ENCODE results near the gene ADAP1. TPM values are rescaled to one million over a fixed set of nuclear protein-coding genes. Genes with fewer than 3 reads are reported as not detected.
"Not testable (repeated sequence)": the region's sequence is repeated elsewhere in the genome, so short reads cannot be mapped to it uniquely, and the experiment has no call there.

The ADAP1 gene
- total RNA-seq, 3 donors from 2014 or later, result 7.5 to 15.5 (median 14.0) TPM

DNA sequence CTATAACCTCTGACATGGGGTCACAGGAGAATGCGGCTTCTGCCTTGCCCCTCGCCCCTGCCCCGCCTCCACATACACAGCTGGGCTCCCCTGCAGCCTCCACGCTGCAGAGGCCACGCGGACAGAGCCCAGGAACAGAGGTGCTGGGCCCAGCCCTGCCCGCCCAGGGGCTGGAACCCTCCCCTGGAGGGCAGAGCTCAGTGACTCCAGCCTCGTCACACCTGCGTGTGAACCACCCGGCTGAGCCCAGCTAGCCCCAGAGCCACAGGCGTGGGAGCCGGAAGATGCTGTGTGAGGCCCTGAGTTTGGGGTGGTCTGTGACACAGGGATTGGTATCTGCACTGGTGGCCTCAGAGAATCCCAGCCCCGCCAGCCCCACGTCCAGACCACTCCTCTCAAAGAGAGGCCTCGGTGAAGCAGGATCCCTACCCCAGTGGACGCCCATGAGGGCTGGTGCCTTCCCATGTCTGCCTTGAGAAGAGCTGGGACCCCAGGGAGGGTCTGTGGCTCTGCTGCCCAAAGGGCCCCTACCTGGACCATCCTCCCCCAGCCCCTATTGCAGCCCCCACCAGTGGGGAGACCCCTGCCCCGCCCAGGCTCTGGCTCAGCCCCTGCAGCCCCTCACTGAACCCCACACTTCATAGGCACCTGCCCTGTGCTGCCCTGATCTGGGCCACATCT lies 8.1 kb upstream of the ADAP1 start:
- no peak for DNase-seq (ENCODE audit: low spot score in 2 of 2)
- TF ChIP-seq POLR2A (IDR thresholded peaks at IDR 0.05) (no peak), POLR2AphosphoS5 (IDR thresholded peaks at IDR 0.05) (no peak)
- TF ChIP-seq, protein P1, sequence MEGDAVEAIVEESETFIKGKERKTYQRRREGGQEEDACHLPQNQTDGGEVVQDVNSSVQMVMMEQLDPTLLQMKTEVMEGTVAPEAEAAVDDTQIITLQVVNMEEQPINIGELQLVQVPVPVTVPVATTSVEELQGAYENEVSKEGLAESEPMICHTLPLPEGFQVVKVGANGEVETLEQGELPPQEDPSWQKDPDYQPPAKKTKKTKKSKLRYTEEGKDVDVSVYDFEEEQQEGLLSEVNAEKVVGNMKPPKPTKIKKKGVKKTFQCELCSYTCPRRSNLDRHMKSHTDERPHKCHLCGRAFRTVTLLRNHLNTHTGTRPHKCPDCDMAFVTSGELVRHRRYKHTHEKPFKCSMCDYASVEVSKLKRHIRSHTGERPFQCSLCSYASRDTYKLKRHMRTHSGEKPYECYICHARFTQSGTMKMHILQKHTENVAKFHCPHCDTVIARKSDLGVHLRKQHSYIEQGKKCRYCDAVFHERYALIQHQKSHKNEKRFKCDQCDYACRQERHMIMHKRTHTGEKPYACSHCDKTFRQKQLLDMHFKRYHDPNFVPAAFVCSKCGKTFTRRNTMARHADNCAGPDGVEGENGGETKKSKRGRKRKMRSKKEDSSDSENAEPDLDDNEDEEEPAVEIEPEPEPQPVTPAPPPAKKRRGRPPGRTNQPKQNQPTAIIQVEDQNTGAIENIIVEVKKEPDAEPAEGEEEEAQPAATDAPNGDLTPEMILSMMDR (IDR thresholded peaks at IDR 0.05), result no peak
- Histone ChIP-seq H3K4me1 (peaks cover 0 to 10% of the 10 kb centered on the region in 2 donors), H3K27ac (no peak overlapping the region), H3K9me3 (peaks cover 0 to 4% of the 10 kb centered on the region in 2 donors), H3K36me3 (peaks cover 3% of the 10 kb centered on the region), H3K4me3 (no peak overlapping the region), H3K27me3 (peaks cover 0 to 22% of the 10 kb centered on the region in 2 donors)
- intact Hi-C loops (cut with DNase I; ENCODE audit: low total_unique reads), result no loop called here

DNA sequence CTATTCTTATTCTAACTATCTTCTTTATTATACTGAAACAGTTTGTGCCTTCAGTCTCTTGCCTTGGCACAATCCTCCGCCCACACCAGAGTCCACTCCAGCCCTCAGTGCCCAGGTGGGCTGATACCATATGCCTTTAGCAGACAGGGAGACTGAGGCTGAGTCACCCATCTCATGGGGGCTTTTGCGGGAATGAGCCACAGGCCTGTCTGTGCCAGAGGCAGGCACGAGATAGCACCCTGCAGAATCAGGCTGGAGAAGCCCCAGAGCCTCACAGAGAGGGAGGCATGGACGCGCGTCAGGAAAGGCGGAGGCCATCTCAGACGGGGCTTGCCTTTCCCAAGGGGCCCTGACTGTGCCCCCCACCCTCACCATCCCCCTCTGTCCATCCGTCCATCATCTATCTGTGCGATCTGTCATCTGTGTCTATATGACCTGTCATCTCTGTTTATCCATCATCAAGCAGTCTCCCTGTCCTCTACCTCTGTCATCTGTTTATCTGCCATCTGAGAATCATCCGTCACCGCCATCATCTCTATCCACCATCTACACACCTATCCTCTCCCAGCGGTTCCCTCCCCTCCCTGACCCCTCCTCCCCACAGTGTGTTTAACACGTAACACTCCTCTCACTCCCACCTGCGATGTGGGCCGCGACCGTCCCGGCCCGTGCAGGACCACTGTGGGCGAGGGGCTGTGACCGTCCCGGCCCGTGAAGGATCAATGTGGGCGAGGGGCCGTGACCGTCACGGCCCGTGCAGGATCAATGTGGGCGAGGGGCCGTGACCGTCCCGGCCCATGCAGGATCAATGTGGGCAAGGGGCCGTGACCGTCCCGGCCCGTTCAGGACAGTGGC lies 7.3 kb upstream of the ADAP1 start:
- H3K9me3 ChIP-seq, result peaks cover 0 to 4% of the 10 kb centered on the region in 2 donors
- no peaks in the 10 kb centered on the region for H3K36me3 ChIP-seq
- peaks cover 0 to 22% of the 10 kb centered on the region in 2 donors for H3K27me3 ChIP-seq
- peak in 1 of 2 donors; percentile 35 for DNase-seq (ENCODE audit: low spot score in 2 of 2)
- intact Hi-C loops (cut with DNase I; ENCODE audit: low total_unique reads), result no loop called here
- peaks cover 0 to 10% of the 10 kb centered on the region in 2 donors for H3K4me1 ChIP-seq
- TF ChIP-seq POLR2AphosphoS5 (IDR thresholded peaks at IDR 0.05), result no peak
- TF ChIP-seq, protein P1 (IDR thresholded peaks at IDR 0.05), result no peak
- TF ChIP-seq POLR2A (IDR thresholded peaks at IDR 0.05), result no peak
- no peak overlapping the region for H3K27ac ChIP-seq
- H3K4me3 ChIP-seq, result no peak overlapping the region

DNA sequence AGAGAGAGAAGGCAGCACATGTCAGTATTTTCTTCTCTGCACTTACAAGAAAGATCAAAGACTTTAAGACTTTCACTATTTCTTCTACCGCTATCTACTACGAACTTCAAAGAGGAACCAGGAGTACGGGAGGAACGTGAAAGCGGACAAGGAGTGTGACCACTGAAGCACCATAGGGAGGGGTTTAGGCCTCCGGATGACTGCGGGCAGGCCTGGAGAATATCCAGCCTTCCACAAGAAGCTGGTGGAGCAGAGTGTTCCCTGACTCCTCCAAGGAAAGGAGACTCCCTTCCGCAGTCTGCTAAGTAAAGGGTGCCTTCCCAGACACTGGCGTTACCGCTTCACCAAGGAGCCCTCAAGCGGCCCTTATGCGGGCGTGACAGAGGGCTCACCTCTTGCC lies 6.5 kb upstream of the ADAP1 start:
- H3K27ac ChIP-seq; H3K4me3 ChIP-seq; H3K9me3 ChIP-seq; intact Hi-C loops (cut with DNase I; ENCODE audit: low total_unique reads); H3K36me3 ChIP-seq; DNase-seq (ENCODE audit: low spot score in 2 of 2): not testable (repeated sequence)
- Histone ChIP-seq H3K27me3 (peaks cover 0 to 22% of the 10 kb centered on the region in 2 donors), H3K4me1 (peaks cover 0 to 10% of the 10 kb centered on the region in 2 donors)

DNA sequence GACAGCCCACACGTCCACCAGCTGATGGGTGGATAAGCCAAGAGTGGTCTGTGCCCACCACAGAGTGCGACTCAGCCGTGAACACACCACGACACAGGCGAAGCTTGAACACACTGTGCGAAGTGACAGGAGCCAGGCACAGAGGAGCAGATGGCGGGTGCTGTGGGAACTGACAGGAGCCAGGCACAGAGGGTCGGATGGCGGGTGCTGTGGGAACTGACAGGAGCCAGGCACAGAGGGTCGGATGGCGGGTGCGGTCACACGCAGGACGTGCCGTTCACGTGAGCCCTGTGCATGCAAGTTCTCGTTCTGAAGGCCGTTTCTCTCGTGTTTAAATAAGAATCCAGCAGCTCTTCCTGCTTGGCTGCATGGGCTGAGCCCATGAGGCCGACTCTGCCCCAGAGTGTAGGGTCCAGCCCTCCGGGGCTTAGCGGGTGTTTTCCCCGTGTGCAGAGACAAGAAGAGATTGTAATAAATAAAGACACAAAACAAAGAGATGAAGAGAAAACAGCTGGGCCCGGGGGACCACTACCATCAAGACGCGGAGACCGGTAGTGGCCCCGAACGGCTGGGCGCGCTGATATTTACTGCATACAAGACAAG lies 5.9 kb upstream of the ADAP1 start:
- intact Hi-C loops (cut with DNase I; ENCODE audit: low total_unique reads), result no loop called here
- Histone ChIP-seq H3K27me3 (peaks cover 0 to 22% of the 10 kb centered on the region in 2 donors), H3K9me3 (peaks cover 0 to 4% of the 10 kb centered on the region in 2 donors), H3K27ac (no peak overlapping the region), H3K36me3 (no peaks in the 10 kb centered on the region), H3K4me3 (no peak overlapping the region), H3K4me1 (peaks cover 0 to 10% of the 10 kb centered on the region in 2 donors)
- no peak for DNase-seq (ENCODE audit: low spot score in 2 of 2)
- no peak for TF ChIP-seq POLR2A (IDR thresholded peaks at IDR 0.05)
- TF ChIP-seq, protein P1 (IDR thresholded peaks at IDR 0.05), result no peak
- TF ChIP-seq POLR2AphosphoS5 (IDR thresholded peaks at IDR 0.05), result no peak

DNA sequence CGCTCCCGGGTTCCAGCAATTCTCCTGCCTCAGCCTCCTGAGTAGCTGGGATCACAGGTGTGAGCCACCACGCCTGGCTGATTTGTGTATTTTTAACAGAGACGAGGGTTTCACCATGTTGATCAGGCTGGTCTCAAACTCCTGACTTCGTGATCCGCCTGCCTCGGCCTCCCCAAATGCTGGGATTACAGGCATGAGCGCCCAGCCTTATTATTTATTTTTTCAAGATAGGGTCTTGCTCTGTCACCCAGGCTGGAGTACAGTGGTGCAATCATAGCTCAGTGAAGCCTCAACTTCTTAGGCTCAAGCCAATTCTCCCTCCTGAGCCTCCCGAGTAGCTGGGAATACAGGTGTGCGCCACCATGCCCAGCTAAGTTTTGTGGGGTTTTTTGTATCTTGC lies 5.3 kb upstream of the ADAP1 start:
- H3K4me3 ChIP-seq; H3K27ac ChIP-seq; H3K9me3 ChIP-seq; H3K36me3 ChIP-seq; intact Hi-C loops (cut with DNase I; ENCODE audit: low total_unique reads); DNase-seq (ENCODE audit: low spot score in 2 of 2): not testable (repeated sequence)
- peaks cover 0 to 10% of the 10 kb centered on the region in 2 donors for H3K4me1 ChIP-seq
- peaks cover 0 to 22% of the 10 kb centered on the region in 2 donors for H3K27me3 ChIP-seq
